HG02852 (cell line): ENCODE data around the gene BDKRB1.

Experiments
- ATAC-seq: cut with Tn5 transposase; IDR thresholded peaks from one replicate; pipeline ENCODE4 v1.9.1; 2021; ENCODE audit warnings: mild to moderate bottlenecking, moderate library complexity; ENCODE audit not compliant: unreplicated experiment

BDKRB1 gene

DNA sequence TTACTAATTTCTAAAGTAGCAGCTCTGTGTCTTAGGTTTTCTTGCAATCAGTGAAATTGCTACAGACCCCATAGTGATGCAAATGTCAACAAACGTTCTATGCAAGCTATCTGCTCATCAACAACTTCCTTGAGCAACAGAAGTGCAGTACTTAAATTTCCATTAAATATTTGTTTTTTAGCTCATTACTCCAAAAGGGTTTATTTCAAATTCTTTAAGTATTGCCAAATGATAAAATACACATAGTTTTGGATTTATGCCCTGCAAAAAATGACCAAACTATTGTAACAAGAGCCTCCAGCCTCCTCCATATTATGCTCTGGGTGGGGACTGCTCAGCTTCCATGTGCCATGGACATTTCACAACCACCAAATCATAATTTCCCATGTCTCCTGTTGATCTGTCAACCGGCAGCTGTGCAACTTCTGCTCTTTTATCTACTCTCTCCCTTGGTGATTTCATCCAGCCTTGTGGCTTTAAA, 4.4 kb downstream of the BDKRB1 start:
- ATAC-seq = no peak

GRCh38 chr14:96261053-96261452, 5.0 kb downstream of the BDKRB1 start:
- ATAC-seq = no peak

- no peak for ATAC-seq
These were observed 6.0 kb downstream of the BDKRB1 start for GRCh38 chr14:96261772-96262655.

- no peak for ATAC-seq
These were observed 7.6 kb downstream of the BDKRB1 start for GRCh38 chr14:96263347-96264199.

DNA sequence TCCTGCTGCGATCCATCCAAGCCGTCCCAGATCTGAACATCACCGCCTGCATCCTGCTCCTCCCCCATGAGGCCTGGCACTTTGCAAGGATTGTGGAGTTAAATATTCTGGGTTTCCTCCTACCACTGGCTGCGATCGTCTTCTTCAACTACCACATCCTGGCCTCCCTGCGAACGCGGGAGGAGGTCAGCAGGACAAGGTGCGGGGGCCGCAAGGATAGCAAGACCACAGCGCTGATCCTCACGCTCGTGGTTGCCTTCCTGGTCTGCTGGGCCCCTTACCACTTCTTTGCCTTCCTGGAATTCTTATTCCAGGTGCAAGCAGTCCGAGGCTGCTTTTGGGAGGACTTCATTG, 8.2 kb downstream of the BDKRB1 start:
- no peak for ATAC-seq

DNA sequence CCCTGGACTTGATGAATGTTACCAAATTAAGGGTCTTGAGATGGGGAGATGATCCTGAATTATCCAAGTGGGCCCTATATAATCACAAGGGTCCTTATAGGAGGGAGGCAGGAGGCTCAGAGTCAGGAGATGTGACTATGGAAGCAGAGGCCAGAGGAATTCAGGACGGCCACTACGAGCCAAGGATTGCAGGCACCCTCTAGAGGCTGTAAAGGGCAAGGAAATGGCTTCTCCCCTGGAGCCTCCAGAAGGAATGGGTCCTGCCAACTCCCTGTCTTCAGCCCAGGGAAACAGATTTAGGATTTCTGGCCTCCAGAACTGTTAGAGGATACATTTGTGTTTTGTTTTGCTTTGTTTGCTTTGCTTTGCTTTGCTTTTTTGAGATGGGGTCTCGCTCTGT, 8.8 kb downstream of the BDKRB1 start:
- no peak for ATAC-seq

- no peak for ATAC-seq
These were observed 9.5 kb downstream of the BDKRB1 start for GRCh38 chr14:96265383-96266095.

GRCh38 chr14:96267336-96267735, 11.3 kb downstream of the BDKRB1 start:
- no peak for ATAC-seq

- ATAC-seq = no peak
These were observed 11.9 kb downstream of the BDKRB1 start for GRCh38 chr14:96267916-96268315.

GRCh38 chr14:96268431-96269358, 12.7 kb downstream of the BDKRB1 start:
- ATAC-seq = no peak

DNA sequence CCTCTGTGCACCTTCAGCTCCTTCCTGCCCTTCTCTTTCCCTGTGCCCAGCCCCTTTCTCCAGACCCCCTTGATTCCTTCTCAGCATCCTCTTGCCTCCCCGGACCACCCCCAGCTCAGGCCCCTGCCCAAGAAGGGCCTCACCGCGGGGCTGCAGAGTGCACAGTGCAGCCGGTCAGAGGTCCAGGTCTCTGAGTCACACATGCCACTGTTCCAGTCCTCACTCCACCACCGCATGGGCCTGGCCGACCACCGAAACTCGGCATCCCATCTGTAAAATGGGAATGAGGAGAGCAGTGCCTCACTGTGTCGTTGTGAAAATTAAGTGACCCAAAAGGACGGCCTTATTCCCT, 13.3 kb downstream of the BDKRB1 start:
- no peak for ATAC-seq

- ATAC-seq = no peak
These were observed 14.8 kb downstream of the BDKRB1 start for GRCh38 chr14:96270565-96271420.

DNA sequence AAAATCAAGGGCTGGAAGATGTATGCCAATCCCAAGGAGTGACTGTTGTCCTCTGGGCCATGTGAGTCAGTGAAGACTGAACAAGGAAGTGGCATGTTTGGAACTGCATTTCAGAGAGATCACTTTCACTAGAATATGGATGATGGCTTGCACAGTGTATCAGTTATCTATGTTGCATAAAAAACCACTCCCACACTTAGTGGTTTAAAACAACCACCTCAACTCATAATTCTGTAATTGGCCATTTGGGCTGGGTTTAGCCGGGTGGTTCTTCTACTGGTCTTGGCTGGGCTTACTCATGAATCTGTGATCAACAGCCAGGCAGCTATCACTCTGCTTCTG, 15.4 kb downstream of the BDKRB1 start:
- ATAC-seq = no peak

- no peak for ATAC-seq
These were observed 16.9 kb downstream of the BDKRB1 start for GRCh38 chr14:96272777-96273473.

GRCh38 chr14:96273629-96274028, 17.6 kb downstream of the BDKRB1 start:
- no peak for ATAC-seq

DNA sequence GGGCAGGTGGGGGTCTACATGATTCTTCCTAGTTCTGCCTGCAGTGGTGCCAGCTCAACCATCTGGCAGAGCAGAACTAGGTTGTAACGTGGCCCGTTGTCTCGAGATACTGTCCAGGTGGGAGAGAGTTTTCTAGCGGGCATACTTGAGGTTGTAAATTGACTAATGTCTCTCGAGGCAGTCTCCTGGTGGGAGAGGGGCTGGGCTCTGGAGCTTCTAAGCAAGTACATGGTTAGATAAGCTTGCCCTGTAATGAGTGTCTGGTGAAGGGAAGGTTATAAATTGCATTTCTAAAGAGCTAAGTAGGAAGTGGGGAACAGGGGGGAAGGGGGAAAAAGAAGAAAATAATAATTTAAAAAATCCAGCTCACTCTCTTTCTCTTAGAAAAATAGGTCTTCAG, 18.1 kb downstream of the BDKRB1 start:
- no peak for ATAC-seq

DNA sequence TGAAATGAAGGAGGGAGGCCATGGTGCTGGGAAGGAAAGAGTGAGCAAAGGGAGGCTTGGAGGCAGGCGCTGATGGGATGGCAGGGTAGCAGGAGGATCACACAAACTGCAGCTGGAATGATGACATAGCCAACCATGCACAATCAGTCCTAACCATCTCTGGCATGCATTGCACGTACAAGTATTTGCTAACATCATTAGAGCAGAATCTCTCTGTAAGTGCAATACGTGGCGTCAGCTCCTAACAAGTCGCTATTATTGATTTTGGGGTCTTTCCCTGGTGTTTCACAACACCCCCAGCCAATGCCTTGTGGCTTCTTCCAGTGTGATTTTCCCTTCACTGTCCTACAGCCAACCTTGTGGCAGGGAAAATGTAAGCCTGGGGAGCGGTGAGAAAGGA, 18.5 kb downstream of the BDKRB1 start:
- no peak for ATAC-seq

- no peak for ATAC-seq
These were observed 19.4 kb downstream of the BDKRB1 start for GRCh38 chr14:96275177-96276112.
